GM18868 (cell line): ENCODE data around the gene HYKK.
"Not testable (repeated sequence)": the region's sequence is repeated elsewhere in the genome, so short reads cannot be mapped to it uniquely, and the experiment has no call there.

Experiments used
- ATAC-seq: cut with Tn5 transposase; IDR thresholded peaks from one replicate; pipeline ENCODE4 v1.9.1; 2021; ENCODE audit warnings: mild to moderate bottlenecking, moderate library complexity; ENCODE audit not compliant: unreplicated experiment

HYKK gene

DNA sequence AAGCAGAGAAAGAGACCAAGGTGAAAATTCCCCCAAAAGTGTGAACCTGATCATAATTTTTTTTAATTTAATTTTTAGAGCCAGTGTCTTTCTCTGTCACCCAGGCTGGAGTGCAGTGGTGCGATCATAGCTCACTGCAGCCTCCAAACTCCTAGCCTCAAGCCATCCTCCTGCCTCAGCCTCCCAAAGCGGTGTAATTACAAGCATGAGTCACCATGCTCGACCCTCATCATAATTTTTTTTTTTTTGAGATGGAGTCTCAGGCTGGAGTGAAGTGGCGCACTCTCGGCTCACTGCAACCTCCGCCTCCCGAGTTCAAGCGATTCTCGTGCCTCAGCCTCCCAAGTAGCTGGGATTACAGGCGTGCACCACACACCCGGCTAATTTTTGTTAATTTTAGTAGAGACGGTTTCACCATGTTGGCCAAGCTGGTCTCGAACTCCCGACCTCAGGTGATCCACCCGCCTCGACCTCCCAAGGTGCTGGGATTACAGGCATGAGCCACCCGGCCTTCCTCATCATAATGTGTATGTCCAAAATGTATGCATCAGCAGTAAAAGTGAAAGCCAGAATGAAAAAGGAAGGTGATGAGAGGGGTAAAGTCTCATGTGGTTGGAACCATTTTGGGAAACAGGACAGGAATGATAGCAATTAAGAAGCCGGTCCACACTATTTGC lies 32.2 kb downstream of the HYKK start:
- ATAC-seq = not testable (repeated sequence)

DNA sequence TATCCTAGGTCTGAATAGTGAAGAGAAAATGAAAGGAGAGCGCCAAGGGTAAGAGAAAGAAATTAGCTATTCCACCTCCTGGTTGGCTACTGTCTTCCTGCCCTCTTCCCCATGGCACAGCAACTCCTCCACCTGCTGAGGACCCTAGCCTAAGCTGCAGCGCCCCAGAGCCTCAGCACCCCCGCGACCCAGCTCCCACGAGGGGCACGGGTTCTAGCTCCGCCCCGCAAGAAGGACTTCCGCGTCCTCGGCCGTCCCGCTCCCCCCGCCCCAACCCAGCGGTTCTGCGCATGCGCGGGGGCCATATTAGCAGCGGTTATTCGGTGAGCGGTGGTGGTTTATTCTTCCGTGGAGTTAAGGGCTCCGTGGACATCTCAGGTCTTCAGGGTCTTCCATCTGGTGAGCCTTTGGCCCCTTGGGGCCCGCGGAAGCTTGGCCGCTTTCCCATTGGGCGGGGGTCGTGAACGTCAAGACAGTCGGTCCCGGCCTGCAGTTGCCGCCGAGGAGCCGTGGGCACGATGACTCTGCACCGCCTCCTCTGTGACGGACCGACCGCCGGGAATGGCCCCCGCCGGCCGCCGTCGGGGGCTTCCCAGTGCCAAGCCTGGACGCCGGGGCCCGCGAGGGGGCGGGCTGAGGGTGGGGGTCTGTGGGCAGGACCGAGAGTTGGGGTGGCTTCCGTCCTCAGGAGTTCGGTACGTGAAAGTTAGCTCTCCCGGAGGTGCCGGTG lies 32.9 kb downstream of the HYKK start, which contains the start of gene PSMA4:
TSS of gene PSMA4 (plus strand) at position 304 of the 730 bp plus-strand sequence. CDS start 1,484 bp downstream, outside the sequence.
- ATAC-seq = peak; percentile 84

DNA sequence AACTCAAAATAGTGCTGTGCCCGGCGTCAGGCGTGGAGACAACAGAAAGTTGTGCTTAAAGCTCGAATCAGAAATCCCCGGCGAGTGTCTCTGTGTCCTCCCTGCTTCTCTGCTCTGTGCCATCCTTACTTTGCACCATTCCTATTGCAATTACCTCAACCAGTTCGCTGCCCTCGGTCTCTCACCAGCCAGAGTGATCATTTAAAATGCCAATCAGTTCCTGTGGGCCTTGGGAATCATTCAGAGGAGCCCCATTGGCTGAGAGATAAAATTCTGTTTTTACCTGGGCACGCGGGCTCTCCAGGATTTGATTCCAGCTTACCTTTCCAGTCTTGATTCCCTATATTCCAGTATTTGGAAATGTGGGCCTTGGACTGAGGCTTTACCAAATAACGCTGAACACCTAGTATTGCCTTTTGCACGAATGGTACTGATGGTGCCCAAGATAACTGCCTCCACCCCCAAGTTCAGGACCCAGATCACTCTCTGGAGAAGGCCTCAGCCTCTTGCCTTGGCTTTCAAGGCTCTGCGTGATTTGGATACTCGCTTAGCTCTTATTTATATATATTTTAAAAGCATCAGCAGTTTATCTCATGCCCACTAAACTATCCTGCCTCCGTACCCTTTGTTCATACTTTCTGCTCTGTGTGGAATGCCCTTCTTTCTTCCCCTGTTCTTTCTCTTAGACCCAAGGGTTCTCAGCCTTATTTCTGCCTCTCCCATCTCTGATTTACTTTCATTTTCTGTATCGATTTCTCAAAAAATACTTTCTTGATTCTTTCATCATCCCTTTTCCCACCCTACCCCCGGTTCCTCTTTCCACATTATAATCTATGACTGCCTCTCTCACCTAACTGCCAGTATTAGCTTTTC lies 33.7 kb downstream of the HYKK start:
- ATAC-seq = no peak

DNA sequence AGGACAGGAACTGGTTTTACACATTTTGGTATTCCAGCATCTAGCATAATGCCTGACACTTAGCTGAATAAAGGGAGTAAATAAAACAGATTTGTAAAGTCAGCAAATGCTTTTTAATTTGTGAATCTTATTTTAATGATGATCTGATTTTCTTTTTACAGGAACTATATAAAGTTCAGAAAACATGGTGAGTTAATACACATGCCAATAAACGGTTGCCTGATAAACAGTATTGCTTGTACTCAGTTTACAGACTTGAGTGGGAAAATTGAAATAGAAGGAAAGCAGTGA lies 34.3 kb downstream of the HYKK start:
- no peak for ATAC-seq

DNA sequence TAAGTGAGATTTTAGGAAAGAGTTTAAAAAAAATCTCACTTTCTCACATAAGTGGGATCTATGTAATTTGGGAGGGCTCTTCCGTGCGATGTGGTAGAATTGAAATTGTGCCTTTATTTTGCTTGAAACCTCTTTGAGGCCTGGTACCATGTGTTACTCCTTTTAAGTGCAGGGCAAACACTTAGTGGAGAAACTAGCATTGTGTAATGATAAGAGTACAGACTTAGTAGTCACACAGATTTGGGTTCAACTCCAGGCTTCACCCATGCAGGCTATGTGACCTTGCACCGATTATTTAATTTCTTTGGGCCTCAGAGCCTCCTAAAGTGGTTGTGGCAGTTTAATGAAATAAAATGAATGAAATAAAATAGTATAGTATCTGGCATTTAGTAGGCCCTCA lies 35.3 kb downstream of the HYKK start:
- no peak for ATAC-seq

DNA sequence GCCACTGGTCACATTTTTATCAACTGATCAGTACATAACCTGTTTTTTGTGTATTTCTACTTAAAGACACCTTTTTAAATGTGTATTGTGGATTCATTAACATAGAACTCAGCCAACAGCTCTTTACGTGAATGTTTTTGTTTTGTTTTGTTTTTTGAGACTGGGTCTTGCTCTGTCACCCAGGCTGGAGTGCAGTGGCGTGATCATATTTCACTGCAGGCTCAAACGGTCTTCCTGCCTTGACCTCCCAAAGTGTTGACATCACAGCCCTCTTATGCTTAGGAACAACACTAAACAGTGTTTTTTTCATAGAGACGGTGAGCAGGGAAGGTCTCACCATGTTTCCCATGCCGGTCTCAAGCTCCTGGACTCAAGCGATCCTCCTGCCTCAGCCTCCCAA lies 42.8 kb downstream of the HYKK start:
- no peak for ATAC-seq

DNA sequence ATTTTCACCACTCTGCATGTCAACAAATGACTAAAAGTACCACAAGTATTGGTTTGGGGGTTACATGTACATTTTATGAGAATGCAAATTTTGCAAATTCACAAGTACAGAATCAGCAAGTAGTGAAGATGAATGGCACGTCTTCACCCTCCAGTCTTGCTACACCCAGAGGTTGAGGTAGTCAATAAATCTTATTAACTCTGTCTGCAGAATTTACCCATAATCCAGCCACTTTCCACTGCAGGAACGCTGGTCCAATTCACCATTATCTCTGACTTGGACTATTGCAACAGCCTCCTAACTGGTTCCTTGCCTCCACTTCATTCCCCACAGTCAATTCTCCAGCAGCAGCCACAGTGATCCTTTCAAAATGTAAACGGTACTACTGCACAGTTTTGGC lies 43.4 kb downstream of the HYKK start:
- no peak for ATAC-seq

DNA sequence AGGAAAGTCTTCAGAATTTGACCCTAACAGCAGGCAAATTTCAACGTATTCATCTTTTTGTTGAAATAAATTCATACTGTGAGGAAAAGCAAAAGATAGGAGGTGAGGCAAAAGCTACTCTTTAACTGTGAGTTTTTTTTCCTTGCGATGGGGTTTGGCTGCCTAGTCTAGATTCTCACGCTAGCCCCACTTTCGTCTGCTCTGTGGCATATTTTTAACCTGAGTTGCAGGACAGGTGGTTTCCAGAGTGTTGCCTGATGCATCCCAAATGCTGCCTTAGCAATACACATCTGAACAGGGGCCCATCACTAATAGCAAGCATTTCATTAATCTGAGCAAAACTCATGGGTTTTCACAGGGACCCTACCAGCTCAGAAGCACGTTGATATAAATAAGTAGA lies 44.5 kb downstream of the HYKK start:
- ATAC-seq = no peak

DNA sequence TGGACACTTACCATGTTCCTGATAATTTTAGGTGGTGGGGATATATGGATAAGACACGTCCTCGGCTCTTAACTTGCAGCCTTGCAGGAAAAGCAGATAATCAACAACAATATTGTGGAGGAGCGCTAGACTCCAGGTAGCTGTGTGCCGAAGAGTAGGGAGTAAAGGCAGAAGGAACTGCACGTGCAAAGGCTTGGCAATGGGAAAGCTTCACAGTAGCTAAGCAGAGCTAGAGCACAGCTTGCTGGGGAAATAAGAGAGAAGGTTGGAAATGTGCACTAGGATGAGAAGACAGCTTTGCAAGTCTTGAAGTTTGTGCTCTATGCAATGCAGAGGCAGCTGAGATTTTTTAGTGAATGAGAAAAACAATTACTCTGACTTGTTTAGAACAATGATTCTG lies 45.2 kb downstream of the HYKK start:
- no peak for ATAC-seq

DNA sequence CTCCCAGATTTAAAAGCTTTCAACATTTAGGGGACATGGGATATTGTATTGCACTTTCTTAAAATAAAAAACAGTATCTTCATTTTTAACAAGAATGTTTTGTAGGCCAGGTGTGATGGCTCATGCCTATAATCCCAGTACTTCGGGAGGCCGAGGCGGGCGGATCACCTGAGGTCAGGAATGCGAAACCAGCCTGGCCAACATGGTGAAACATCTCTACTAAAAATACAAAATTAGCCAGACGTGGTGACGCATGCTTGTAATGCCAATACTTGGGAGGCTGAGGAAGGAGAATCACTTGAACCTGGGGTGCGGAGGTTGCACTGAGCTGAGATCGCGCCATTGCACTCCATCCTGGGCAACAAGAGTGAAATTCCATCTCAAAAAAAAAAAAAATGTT lies 52.8 kb downstream of the HYKK start:
- ATAC-seq = not testable (repeated sequence)

DNA sequence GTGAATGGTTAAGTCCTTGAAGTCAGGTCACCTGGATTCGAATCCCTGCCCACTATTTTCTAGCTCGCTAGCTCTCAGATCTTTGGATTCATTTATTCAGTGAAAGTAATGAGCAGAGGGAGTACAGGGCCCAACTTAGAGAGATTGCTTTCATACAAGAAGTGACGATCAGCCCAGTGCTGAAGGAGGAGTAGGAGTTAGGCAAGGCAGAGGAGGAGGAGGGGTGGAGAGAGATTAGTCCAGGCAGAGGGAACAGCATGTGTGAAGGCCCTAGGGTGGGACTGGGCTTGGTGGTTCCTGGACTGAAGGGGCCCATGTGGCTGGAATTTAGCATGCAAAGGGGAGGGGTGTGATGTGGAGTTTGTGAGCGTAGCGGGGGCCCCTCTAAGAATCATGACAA lies 54.1 kb downstream of the HYKK start:
- ATAC-seq = no peak

DNA sequence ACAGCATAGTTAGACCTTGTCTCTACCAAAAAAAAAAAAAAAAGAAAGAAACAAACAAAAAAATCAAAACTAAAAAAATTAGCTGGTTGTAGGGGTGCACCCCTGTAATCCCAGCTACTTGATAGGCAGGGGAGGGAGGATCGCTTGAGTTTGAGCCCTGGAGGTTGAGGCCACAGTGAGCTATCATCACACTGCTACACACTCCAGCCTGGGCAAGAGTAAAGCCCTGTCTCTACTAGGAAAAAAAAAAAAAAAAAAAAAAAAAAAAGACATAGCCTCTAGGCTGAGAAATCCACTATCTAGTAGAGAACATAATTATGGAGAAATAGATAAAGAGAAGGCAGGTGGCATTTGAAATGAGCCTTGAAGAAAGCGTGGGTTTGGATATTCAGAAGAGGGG lies 55.7 kb downstream of the HYKK start:
- no peak for ATAC-seq

DNA sequence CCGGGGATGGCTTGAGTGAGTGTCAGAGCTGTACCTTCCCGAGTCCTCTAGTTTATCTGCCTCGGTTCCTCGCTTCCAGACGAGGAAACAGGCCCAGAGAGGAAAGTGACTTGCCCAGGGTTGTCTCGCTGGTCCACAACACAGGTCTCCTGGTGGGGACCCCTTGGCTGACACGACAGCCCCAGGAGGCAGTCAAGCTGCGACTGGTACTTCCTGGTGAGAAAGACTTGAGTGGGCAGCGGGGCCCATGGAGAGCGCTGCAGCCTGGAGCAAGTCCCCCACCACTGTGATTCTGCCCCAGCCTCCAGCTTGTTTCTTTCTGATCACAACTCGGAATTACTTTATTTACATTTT lies 57.3 kb downstream of the HYKK start:
- ATAC-seq = no peak

DNA sequence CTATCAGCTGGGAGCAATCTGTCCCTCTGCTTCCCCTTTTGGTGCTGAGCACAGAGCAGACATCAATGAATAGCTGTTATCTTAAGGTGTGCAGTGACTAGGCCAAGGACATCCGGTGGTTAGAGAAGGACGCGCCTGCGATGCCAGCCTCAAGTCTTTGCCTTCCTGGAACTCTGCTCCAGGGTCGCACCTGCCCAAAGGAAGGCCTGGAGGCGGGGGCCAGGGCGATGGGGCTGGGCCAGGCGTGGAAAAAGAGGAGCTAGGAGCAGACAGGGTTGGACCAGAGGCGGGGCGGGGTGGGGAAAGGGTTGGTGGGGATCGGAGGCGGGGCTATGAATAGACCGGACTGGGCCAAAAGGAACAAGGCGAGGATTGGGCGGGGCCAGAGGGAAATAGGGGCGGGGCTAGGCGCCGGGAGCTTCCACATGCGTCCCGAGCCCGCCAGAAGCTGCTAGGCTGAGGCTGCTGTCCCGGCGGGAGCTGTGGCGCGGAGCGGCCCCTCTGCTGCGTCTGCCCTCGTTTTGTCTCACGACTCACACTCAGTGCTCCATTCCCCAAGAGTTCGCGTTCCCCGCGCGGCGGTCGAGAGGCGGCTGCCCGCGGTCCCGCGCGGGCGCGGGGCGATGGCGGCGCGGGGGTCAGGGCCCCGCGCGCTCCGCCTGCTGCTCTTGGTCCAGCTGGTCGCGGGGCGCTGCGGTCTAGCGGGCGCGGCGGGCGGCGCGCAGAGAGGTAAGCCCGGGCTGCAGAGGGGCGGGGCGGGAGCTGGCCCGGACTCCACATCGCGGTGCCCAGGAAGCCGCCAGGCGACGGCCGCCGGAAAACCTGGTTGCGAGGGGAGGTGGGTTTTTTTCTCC lies 57.9 kb downstream of the HYKK start, which contains the start of gene CHRNA5:
TSS of gene CHRNA5 (plus strand) at position 424 of the 854 bp plus-strand sequence. CDS start at position 624, 200 bp downstream.
- peak; percentile 83 for ATAC-seq

DNA sequence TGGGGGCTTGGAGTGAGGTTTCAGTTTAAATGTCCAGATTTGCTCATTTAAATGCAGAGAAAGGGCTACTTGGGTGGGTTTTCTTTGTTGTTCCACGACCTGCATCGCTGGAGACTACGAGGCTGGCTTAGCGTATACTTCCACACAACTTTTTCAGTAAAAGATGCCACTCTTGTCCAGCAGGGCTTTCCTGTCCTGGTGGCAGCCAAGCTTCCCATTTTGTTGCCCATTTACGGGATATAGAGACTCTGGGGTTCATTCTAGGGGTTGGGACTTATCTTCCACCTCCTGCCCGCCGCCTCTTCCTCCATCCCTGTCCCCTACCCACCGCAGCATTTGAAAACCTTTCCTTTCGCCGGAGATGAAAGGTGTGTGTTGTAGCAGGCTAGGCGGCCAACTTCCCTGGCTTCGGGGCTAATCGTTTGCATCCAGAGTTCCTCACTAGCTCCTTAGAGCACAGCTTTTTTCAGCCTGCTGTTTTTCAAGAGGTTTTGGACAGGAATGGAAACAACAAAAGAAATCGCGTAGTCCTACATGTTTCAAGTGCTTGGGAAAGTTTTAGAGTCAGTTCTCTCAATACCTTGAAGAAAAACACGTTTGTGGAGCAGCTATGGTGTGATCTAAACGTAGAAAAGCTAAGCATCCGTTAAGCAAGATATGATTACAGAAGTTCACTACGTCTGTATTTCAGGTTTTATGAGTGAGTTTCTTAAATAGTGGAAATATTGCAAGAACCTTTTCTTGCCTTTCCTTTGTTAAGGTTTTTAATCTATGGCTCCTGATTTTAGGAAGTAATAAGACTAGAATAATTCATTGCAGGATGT lies 58.8 kb downstream of the HYKK start:
- ATAC-seq = peak; percentile 13

DNA sequence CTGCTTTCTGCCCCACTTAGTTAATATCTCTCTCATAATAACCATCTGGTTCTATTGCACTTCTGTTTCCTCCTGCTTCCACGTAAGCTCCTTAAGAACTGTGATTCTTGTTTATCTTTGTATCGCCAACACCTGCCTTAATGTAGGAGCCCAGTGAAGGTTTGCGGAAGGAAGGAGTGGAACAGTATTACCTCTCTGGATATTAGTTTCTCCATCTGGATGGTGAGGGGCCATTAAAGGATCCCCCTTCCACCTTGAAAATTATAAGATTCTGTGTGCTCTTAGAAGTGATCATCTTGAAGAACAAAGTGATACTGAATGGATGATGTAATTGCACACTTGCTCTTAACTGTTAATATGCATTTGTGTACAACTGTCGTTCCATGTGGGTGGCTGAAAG lies 60.2 kb downstream of the HYKK start:
- ATAC-seq = no peak

DNA sequence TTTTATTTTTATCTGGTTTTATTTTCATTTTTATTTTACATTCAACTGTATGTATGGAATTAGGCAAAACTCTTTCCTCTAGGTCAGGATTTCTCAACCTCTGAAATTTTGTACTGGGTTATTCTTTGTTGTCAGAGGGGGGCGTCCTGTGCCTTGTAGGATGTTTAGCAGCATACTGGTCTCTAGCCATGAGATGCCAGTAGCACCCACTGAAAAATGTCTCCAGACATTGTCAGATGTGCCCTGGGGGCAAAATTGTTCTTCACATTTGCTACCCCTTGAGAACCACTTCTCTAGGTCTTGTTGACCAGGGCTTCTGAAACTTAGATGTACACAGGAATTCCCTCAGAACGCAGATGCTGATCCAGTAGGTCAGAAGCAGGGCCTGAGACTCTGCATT lies 63.3 kb downstream of the HYKK start:
- no peak for ATAC-seq

DNA sequence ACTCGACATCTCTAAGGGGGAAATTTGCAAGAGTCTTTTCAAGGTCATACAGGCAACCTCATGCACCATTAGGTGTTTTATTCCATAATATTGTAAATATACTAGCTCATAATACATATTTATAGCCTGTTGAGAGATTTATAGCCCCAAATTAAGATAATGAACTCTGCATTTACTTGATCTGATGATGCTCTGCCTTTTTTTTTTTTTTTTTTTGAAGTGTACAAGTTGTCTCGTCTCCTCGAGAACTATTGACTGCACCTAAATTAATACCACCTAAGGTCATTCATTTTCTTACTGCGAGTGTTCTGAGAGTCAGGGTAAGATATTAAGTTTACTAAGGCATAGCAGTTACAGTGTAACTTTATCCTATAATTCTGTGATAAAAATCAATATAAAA lies 64.0 kb downstream of the HYKK start:
- no peak for ATAC-seq

DNA sequence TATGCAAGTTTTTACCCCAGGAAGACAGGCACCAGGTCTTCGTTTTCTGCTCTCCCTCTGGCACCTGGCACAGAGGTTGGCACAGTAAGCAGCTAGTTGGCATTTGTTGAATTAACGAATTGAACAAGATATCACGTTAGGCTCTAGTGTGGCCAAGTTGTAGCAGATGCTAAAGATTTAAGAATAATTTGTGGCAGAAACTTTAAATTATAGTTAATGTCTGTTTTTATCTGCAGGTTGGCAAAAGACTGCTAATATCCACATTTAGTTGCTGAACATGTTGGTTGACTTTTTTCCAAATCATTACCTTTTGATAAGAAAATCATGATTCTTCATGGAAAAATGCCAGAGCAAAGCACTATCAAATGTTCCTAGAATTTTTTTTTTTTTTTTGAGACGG lies 66.0 kb downstream of the HYKK start:
- ATAC-seq = no peak

DNA sequence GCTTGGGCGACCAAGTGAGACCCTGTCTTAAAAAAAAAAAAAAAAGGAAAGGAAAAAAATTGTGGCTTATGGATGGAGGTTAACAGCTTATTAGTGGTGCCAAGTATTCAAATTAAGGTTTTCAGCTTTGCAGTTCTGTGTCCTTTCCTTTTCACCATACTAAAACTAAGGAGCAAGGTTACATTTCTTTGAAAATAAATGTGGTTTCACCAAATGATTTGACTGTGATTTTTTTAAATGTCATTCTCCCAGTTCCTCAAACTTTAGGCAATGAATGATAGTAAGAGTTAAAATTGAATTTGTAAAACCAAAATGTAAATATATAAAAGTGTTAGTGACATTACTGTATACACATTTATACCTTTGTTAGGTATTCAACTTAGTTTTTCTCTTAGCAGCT lies 67.6 kb downstream of the HYKK start:
- ATAC-seq = no peak
